GM12872 (cell line): ENCODE data around the gene ADA.

Experiments used
- CTCF ChIP-seq: IDR thresholded peaks from 3 replicates; pipeline ENCODE4 v1.5.1; 2011; ENCODE audit warnings: low read depth, mild to moderate bottlenecking, low read length, moderate library complexity; ENCODE audit not compliant: insufficient read depth

ADA gene

GRCh38 chr20:44693627-44694026 lies 42.1 kb upstream of the ADA start:
- no peak for TF ChIP-seq CTCF

GRCh38 chr20:44692932-44693480 lies 41.5 kb upstream of the ADA start:
- TF ChIP-seq CTCF: no peak

- no peak for TF ChIP-seq CTCF
Observed at GRCh38 chr20:44691424-44692423, 40.2 kb upstream of the ADA start.

- TF ChIP-seq CTCF: no peak
Observed at GRCh38 chr20:44690781-44691423, 39.4 kb upstream of the ADA start.

GRCh38 chr20:44689809-44690208 lies 38.3 kb upstream of the ADA start:
- no peak for TF ChIP-seq CTCF

- no peak for TF ChIP-seq CTCF
Observed at GRCh38 chr20:44688053-44688625, 36.6 kb upstream of the ADA start.

- TF ChIP-seq CTCF: no peak
Observed at GRCh38 chr20:44686934-44687333, 35.4 kb upstream of the ADA start.
